ENCODE results near the gene OR14A2. TPM values are rescaled to one million over a fixed set of nuclear protein-coding genes. Genes with fewer than 3 reads are reported as not detected.
A peak's percentile ranks its signal among the peaks of the same experiment; 100 is the strongest.

OR14A2 gene
- total and polyA plus RNA-seq, 2 of the 4 experiments (the other 2 are of a cell fraction): not detected

DNA sequence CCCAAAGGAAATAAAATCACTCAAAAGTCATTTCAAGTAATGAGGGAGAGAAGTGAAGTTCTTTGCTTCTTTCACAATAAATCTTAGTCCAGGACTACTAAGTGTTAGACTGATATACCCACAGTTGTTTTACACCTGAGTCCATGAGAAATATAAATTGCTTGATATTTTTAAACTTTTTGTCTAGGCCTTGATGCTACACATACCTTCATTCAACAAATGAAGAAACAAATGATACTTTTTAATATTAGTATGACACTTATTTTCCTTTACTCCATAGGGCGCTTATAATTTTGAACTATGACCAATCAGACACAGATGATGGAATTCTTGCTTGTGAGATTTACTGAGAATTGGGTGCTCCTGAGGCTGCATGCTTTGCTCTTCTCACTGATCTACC, 9.6 kb downstream of the OR14A2 start, which contains the start of gene OR14K1:
TSS of gene OR14K1 (plus strand) at position 301 of the 400 bp plus-strand sequence. CDS start at position 301, 0 bp downstream.
- Histone ChIP-seq H3K36me3 (ENCODE audit: control insufficient read depth, insufficient read depth, low read length) (no peaks in the 10 kb centered on the region), H4K8ac (ENCODE audit: low read depth in 2 of 2, low read length in 2 of 2) (no peak within 1 kb of the TSS), H2BK15ac (ENCODE audit: low read depth, low read length) (no peak within 1 kb of the TSS; the same call in 2 of the 3 replicates), H3K14ac (replicated peaks; ENCODE audit: low read depth, low read length) (no peak within 1 kb of the TSS), H3K23ac (ENCODE audit: low read depth, low read length) (no peak within 1 kb of the TSS), H3K56ac (ENCODE audit: extremely low read depth, insufficient read depth, low read length) (no peak within 1 kb of the TSS), H3K4me3 (ENCODE audit: insufficient read depth, low read depth, low read length) (no peak within 1 kb of the TSS), H4K20me1 (ENCODE audit: insufficient read depth, low read length) (no peaks in the 10 kb centered on the region), H2AK5ac (ENCODE audit: low read depth, low read length) (no peak within 1 kb of the TSS), H3K4me2 (ENCODE audit: low read depth, low read length) (no peak within 1 kb of the TSS), H3K79me1 (ENCODE audit: low read depth in 1 of 2, low read length in 2 of 2) (no peaks in the 10 kb centered on the region), H3K18ac (ENCODE audit: low read depth, low read length) (peak within 1 kb of the TSS; percentile 52; the same call in 1 of the 2 replicates), H3K9me3 (ENCODE audit: control insufficient read depth, insufficient read depth, low read length) (peaks cover 21% of the 10 kb centered on the region), H3K4me1 (ENCODE audit: control insufficient read depth, insufficient read depth, low read length) (no peaks in the 10 kb centered on the region; the same call in 1 of the 2 replicates), H2BK5ac (ENCODE audit: low read depth, low read length, poor library complexity, severe bottlenecking) (peak within 1 kb of the TSS; percentile 42), H2BK20ac (ENCODE audit: low read depth, low read length) (no peak within 1 kb of the TSS), H3K4ac (ENCODE audit: low read depth, low read length) (no peak within 1 kb of the TSS), H2AFZ (replicated peaks; ENCODE audit: low read length, poor library complexity) (no peak within 1 kb of the TSS), H2AK9ac (replicated peaks; ENCODE audit: low read depth, low read length, poor library complexity) (no peak within 1 kb of the TSS), H2BK120ac (ENCODE audit: low read depth, low read length) (no peak within 1 kb of the TSS), H3K27ac (ENCODE audit: insufficient read depth, low read length) (no peak within 1 kb of the TSS), H3K9me1 (ENCODE audit: insufficient read depth, low read length) (no peaks in the 10 kb centered on the region), H3K9ac (ENCODE audit: low read depth, low read length) (no peak within 1 kb of the TSS), H4K91ac (ENCODE audit: insufficient read depth, low read depth, low read length) (no peak within 1 kb of the TSS), H4K5ac (ENCODE audit: low read depth, low read length) (no peak within 1 kb of the TSS), H3K27me3 (ENCODE audit: control insufficient read depth, insufficient read depth, low read length) (no peaks in the 10 kb centered on the region)
- TF ChIP-seq BHLHE40 (IDR thresholded peaks at IDR 0.05; ENCODE audit: low read depth, low read length) (no peak), POLR2A (IDR thresholded peaks at IDR 0.05; ENCODE audit: low read depth, low read length) (no peak), NFE2L2 (IDR thresholded peaks at IDR 0.05; ENCODE audit: low read depth, low read length) (no peak), SMC3 (IDR thresholded peaks at IDR 0.05; ENCODE audit: low read depth, low read length) (no peak), RFX5 (IDR thresholded peaks at IDR 0.05; ENCODE audit: low read depth, low read length) (no peak), CHD1 (IDR thresholded peaks at IDR 0.05; ENCODE audit: low read depth, low read length) (no peak)
- TF ChIP-seq, protein P1, sequence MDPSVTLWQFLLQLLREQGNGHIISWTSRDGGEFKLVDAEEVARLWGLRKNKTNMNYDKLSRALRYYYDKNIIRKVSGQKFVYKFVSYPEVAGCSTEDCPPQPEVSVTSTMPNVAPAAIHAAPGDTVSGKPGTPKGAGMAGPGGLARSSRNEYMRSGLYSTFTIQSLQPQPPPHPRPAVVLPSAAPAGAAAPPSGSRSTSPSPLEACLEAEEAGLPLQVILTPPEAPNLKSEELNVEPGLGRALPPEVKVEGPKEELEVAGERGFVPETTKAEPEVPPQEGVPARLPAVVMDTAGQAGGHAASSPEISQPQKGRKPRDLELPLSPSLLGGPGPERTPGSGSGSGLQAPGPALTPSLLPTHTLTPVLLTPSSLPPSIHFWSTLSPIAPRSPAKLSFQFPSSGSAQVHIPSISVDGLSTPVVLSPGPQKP (IDR thresholded peaks at IDR 0.05; ENCODE audit: borderline replicate concordance, low read depth, low read length): no peak
- TF ChIP-seq, protein P2, sequence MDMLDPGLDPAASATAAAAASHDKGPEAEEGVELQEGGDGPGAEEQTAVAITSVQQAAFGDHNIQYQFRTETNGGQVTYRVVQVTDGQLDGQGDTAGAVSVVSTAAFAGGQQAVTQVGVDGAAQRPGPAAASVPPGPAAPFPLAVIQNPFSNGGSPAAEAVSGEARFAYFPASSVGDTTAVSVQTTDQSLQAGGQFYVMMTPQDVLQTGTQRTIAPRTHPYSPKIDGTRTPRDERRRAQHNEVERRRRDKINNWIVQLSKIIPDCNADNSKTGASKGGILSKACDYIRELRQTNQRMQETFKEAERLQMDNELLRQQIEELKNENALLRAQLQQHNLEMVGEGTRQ (IDR thresholded peaks at IDR 0.05; ENCODE audit: low read depth, low read length): no peak
- ChIA-PET CTCF (no interaction called here), POLR2A (ENCODE audit: unreplicated experiment) (no interaction called here)
- dilution Hi-C loops (cut with HindIII; ENCODE audit: low sequenced_read_pairs, unreplicated experiment): no loop called here
- in situ Hi-C loops (cut with MboI; ENCODE audit: low sequenced_read_pairs): no loop called here
- DNase-seq (no peak), ATAC-seq (ENCODE audit: low read depth) (no peak)
- intact Hi-C loops (cut with micrococcal nuclease): no loop called here
- no CpG with 5 or more reads among the region's 1 CpG for WGBS, 2 experiments (ENCODE audit: extremely low coverage in 2 of 2, insufficient read length in 1 of 2)
- BruUV-seq (replicated peaks): no TSS peak

Measured in IMR-90 (cell line).